D721Med (cell line): Measurements from ENCODE around the gene CELA2A.

Source experiments
- DNase-seq: peaks from one replicate; pipeline ENCODE4 v3.0.0; 2011; ENCODE audit warnings: low spot score; ENCODE audit not compliant: insufficient read length
- FAIRE-seq: peaks from 2 replicates; lab custom pipeline; 2011; peaks lifted over from hg19 to GRCh38; lab: Jason Lieb, UNC
- TF ChIP-seq, protein P1 (sequence below): IDR thresholded peaks from 2 replicates; pipeline ENCODE4 v1.5.1; 2012; ENCODE audit warnings: mild to moderate bottlenecking, control low read depth; ENCODE audit not compliant: insufficient read depth; ENCODE audit errors: missing control alignments

CELA2A gene

DNA sequence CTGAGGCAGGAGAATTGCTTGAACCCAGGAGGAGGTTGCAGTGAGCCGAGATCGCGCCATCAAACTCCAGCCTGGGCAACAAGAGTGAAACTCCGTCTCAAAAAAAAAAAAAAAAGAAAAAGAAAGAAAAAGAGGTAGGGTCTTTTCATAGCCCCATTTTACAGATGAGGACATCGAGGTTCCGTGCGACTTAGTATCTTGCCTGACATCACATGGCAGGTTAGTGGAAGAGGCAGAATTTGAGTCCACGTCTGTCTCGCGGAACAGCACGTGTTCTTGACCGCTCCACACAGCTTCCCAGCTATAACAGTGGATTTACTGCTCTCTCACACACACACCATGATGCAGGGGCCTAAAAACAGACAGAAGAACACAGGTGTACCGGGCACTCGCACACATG lies 17.2 kb upstream of the CELA2A start:
- DNase-seq (no peak), FAIRE-seq (no peak)
- TF ChIP-seq, protein P1, sequence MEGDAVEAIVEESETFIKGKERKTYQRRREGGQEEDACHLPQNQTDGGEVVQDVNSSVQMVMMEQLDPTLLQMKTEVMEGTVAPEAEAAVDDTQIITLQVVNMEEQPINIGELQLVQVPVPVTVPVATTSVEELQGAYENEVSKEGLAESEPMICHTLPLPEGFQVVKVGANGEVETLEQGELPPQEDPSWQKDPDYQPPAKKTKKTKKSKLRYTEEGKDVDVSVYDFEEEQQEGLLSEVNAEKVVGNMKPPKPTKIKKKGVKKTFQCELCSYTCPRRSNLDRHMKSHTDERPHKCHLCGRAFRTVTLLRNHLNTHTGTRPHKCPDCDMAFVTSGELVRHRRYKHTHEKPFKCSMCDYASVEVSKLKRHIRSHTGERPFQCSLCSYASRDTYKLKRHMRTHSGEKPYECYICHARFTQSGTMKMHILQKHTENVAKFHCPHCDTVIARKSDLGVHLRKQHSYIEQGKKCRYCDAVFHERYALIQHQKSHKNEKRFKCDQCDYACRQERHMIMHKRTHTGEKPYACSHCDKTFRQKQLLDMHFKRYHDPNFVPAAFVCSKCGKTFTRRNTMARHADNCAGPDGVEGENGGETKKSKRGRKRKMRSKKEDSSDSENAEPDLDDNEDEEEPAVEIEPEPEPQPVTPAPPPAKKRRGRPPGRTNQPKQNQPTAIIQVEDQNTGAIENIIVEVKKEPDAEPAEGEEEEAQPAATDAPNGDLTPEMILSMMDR: no peak

DNA sequence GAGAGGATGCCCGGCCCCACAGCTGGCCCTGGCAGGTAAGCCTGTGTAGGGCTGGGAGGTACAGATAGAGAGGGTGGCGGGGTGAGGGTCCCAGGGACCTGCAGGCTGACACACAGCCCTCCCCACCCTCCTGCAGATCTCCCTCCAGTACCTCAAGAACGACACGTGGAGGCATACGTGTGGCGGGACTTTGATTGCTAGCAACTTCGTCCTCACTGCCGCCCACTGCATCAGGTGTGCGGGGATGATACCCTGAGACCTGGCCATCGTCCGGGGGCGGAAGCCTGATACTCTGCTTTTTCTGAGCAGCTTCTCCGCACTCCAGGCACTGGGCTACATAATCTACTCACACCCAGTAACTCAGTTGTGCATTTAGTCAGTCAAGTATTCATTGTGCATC lies 16.2 kb upstream of the CELA2A start:
- no peak for DNase-seq
- FAIRE-seq: no peak
- TF ChIP-seq, protein P1: no peak

DNA sequence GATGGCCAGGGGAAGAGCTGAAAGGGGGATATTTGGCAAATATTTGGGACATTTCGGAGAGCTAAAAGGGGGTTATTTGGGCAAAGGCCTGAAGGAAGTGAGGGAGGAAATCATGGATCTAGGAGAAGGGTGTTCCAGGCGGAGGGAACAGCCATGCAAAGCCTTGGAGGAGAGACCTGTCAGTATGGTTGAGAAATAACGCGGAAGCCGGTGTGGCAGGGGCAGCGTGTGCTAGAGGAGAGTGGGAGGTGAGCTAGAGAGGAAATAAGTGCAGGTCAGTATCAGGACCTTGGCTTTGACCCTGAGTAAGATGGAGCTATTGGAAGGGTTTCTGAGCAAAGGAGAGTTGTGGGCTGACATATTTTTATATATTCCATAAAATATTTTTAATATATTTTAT lies 15.3 kb upstream of the CELA2A start:
- FAIRE-seq (no peak), DNase-seq (no peak)
- TF ChIP-seq, protein P1: no peak

DNA sequence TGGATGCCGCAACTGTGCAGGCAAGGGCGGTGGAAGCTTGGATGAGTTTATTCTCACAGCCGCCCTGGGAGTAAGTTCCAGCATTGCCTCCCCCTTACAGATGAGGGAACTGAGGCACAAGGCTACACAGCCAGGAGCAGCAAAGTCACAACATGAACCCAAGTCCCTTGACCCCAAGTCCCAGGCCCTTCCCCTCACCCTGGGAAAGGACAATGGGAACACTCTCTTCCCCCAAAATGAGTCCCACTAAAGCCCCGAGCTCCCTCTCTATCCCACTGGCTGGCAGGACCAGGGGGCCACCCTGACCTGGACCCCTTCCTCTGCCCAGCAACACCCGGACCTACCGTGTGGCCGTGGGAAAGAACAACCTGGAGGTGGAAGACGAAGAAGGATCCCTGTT lies 14.4 kb upstream of the CELA2A start:
- DNase-seq (no peak), FAIRE-seq (no peak)
- TF ChIP-seq, protein P1: no peak

DNA sequence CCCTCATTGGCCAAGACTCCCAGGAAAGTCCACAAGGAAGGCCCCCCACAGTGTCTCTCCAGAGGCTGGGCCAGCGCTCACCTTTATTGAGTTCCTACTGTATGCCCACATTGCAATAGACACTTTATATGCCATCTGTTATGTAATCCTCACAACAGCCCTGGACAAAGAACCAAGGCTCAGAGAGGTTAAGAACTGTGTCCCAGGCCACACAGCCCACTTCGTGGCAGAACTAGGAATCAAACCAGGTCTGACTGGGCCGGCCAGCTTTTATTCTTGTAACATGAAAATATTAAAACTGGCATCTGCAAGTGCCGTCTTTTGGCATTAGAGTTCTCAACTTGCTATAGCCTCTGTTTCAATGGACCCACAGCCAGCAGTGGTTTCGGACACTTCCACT lies 13.8 kb upstream of the CELA2A start:
- DNase-seq: no peak
- FAIRE-seq: no peak
- TF ChIP-seq, protein P1: no peak

DNA sequence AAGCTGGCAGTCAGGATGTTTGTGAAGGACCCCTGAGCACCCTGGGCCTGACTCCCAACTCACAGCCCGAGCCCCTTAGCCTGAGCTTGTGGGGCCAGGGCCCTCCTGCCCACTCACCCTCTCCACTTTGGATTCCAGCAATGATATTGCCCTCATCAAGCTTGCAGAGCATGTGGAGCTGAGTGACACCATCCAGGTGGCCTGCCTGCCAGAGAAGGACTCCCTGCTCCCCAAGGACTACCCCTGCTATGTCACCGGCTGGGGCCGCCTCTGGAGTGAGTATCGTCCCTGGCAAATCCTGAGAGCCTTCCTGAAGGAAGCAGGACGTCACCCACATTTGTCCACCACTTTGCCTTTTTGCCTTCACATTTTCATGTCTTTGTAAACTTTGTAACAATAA lies 13.3 kb upstream of the CELA2A start:
- DNase-seq (no peak), FAIRE-seq (no peak)
- TF ChIP-seq, protein P1: no peak

DNA sequence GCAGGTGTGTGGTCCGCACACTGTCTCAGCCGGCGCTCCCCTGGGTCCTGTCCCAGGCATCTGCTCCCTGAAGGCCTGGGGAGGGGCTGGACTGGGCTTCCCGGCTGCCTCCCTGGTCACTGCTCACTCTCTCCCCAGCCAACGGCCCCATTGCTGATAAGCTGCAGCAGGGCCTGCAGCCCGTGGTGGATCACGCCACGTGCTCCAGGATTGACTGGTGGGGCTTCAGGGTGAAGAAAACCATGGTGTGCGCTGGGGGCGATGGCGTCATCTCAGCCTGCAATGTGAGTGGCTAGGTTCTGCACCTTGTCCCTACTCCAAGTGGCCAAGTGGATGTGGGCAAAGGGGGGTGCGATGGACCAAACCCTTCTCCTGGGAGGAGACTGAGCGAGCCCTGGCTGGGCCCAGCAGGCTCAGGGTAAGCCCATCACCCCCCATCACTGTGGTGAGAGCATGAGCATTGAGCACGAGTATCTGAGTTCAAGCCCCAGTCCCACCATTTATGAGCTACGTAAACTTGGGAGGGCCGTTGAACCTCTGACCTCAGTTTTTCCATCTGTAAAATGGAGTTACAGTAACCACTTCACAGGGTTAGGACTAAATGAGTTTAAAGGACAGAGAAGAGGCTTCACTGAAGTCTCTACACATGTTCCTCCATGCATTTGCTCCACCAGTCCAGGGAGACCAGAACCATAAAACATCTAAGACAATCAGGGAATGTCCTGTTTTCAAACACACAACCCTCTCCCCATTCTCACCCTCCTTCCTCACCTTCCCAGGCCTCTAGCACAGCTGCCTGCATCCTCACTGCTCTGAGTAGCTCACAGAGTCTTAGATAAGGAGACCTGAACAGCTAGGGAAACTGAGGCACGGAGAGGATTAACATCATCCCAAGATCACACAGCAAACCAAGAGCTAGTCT lies 11.8 kb upstream of the CELA2A start:
- no peak for DNase-seq
- TF ChIP-seq, protein P1: no peak
- FAIRE-seq: no peak
